GM12874 (cell line): ENCODE measurements around the gene BICC1.

Experiments used
- CTCF ChIP-seq: IDR thresholded peaks from 2 replicates; pipeline ENCODE4 v1.5.1; 2011; ENCODE audit warnings: low read depth, mild to moderate bottlenecking, control low read depth, low read length, moderate library complexity; ENCODE audit not compliant: insufficient read depth

BICC1 gene

GRCh38 chr10:58653139-58653538, 140.5 kb downstream of the BICC1 start:
- no peak for TF ChIP-seq CTCF

- no peak for TF ChIP-seq CTCF
Observed at GRCh38 chr10:58660575-58661255, 148.0 kb downstream of the BICC1 start.

GRCh38 chr10:58661336-58661735, 148.7 kb downstream of the BICC1 start:
- no peak for TF ChIP-seq CTCF

GRCh38 chr10:58661902-58662301, 149.2 kb downstream of the BICC1 start:
- TF ChIP-seq CTCF = no peak

GRCh38 chr10:58662314-58662713, 149.6 kb downstream of the BICC1 start:
- TF ChIP-seq CTCF = no peak

- no peak for TF ChIP-seq CTCF
Observed at GRCh38 chr10:58665361-58665760, 152.7 kb downstream of the BICC1 start.

GRCh38 chr10:58666024-58666423, 153.4 kb downstream of the BICC1 start:
- no peak for TF ChIP-seq CTCF
